Measurements from ENCODE around the gene AKR1D1. TPM values are rescaled to one million over a fixed set of nuclear protein-coding genes. Genes with fewer than 3 reads are reported as not detected.
A peak's percentile ranks its signal among the peaks of the same experiment; 100 is the strongest.

AKR1D1 gene
- total and polyA plus RNA-seq, 2 of the 13 experiments (the other 11 are each of a cell fraction or from before 2014, with no cell fraction given) = 6.9 to 37.0 TPM

- TF ChIP-seq ZNF33B (CRISPR knock-in tag; IDR thresholded peaks at IDR 0.05) = no peak
- TF ChIP-seq AKAP8 (CRISPR knock-in tag; IDR thresholded peaks at IDR 0.05) = no peak
- TF ChIP-seq ZNF605 (CRISPR knock-in tag; IDR thresholded peaks at IDR 0.05) = 0 out of 2 replicates have a peak, but pooled peaks have one; percentile 28
- TF ChIP-seq REL (CRISPR knock-in tag; conservative IDR thresholded peaks at IDR 0.05) = no peak
- no peak for TF ChIP-seq ZNF589 (CRISPR knock-in tag; conservative IDR thresholded peaks at IDR 0.05)
- 0 out of 2 replicates have a peak, but pooled peaks have one; percentile 29 for TF ChIP-seq IRF2 (CRISPR knock-in tag; IDR thresholded peaks at IDR 0.05)
- TF ChIP-seq ZMYM2 (CRISPR knock-in tag; IDR thresholded peaks at IDR 0.05) = 0 out of 2 replicates have a peak, but pooled peaks have one; percentile 46
- TF ChIP-seq GMEB2 (CRISPR knock-in tag; IDR thresholded peaks at IDR 0.05; ENCODE audit: low read depth) = no peak
- no peak for TF ChIP-seq REST (IDR thresholded peaks at IDR 0.05; ENCODE audit: borderline replicate concordance in 1 of 2, low read depth in 1 of 2, low read length in 2 of 2)
- TF ChIP-seq ZNF136 (CRISPR knock-in tag; IDR thresholded peaks at IDR 0.05; ENCODE audit: low read depth) = no peak
- TF ChIP-seq NR3C1 (CRISPR knock-in tag; IDR thresholded peaks at IDR 0.05) = no peak
- 0 out of 2 replicates have a peak, but pooled peaks have one; percentile 49 for TF ChIP-seq TOPORS (CRISPR knock-in tag; IDR thresholded peaks at IDR 0.05)
- no peak for TF ChIP-seq ZNF274 (CRISPR knock-in tag; IDR thresholded peaks at IDR 0.05)
- peak; percentile 45 for TF ChIP-seq TARDBP (CRISPR knock-in tag; IDR thresholded peaks at IDR 0.05)
- TF ChIP-seq HNF4A (CRISPR knock-in tag; IDR thresholded peaks at IDR 0.05) = peak; percentile 63
- TF ChIP-seq HMG20B (CRISPR knock-in tag; conservative IDR thresholded peaks at IDR 0.05) = no peak
- no peak for TF ChIP-seq ZFP37 (CRISPR knock-in tag; IDR thresholded peaks at IDR 0.05; ENCODE audit: borderline replicate concordance)
- no peak for TF ChIP-seq FOXP1 (IDR thresholded peaks at IDR 0.05)
- peak; percentile 73; the same call in 1 of the 2 replicates for TF ChIP-seq FOXP1 (CRISPR knock-in tag; IDR thresholded peaks at IDR 0.05)
- TF ChIP-seq ZNF44 (CRISPR knock-in tag; IDR thresholded peaks at IDR 0.05) = no peak
- 0 out of 2 replicates have a peak, but pooled peaks have one; percentile 29 for TF ChIP-seq ZNF740 (CRISPR knock-in tag; IDR thresholded peaks at IDR 0.05)
- no peak for TF ChIP-seq ZFP36 (IDR thresholded peaks at IDR 0.05; ENCODE audit: borderline replicate concordance, low read depth, low read length, partially characterized antibody)
- peak; percentile 68; the same call in 1 of the 2 replicates for TF ChIP-seq PITX1 (CRISPR knock-in tag; IDR thresholded peaks at IDR 0.05)
These were observed 20.9 kb downstream of the AKR1D1 start (continued) for GRCh38 chr7:138097064-138097741.

All from HepG2 (cell line).